A549 (cell line): ENCODE data around the gene VTA1. TPM values are rescaled to one million over a fixed set of nuclear protein-coding genes. Genes with fewer than 3 reads are reported as not detected.

Source experiments
- ATAC-seq, 2 experiments: fragments of 200-7000 bp in 1 of 2; fragments of >200 bp in 1 of 2; cut with Nextera tagmentation in 1 of 2; cut with Tn5 transposase in 1 of 2; 3 replicates each; pipeline versions ENCODE4 v1.8.0 to v1.9.1; 2018 to 2020; ENCODE audit warnings: mild to moderate bottlenecking in 1 of 2, moderate library complexity in 1 of 2
- CTCF ChIA-PET: fragments of 300-600 bp; sonication (Branson Sonifier 250); formaldehyde crosslinking; extraction: SDS; loops from one replicate; lab custom pipeline; 2021; ENCODE audit warnings: antibody characterized with exemption, inconsistent platforms; lab: Yijun Ruan, JAX
- POLR2A ChIA-PET: fragments of 350-600 bp; formaldehyde crosslinking; extraction: SDS; loops from one replicate; lab custom pipeline; 2021; ENCODE audit warnings: antibody characterized with exemption, inconsistent platforms; lab: Yijun Ruan, JAX
- DNase-seq, 2 experiments: peaks; one replicate each; pipeline versions ENCODE4 v3.0.0 to v3.0.0-alpha.2; 2011 to 2016; ENCODE audit warnings: low read depth in 1 of 2, low spot score in 1 of 2
- FAIRE-seq: peaks from 2 replicates; lab custom pipeline; 2011; peaks lifted over from hg19 to GRCh38; lab: Jason Lieb, UNC
- H3K27ac ChIP-seq, 2 experiments: fragments of >200 bp; sonication (Bioruptor Twin); formaldehyde crosslinking; 3 replicates each; pipeline ENCODE4 v1.5.1; 2016 to 2017
- H3K4me1 ChIP-seq: fragments of >200 bp; sonication (Bioruptor Twin); formaldehyde crosslinking; 3 replicates; pipeline ENCODE4 v1.6.1; 2016
- H3K4me2 ChIP-seq: fragments of >200 bp; sonication (Bioruptor Twin); formaldehyde crosslinking; 3 replicates; pipeline ENCODE4 v1.6.1; 2016
- H3K4me3 ChIP-seq: fragments of >200 bp; sonication (Bioruptor Twin); formaldehyde crosslinking; 3 replicates; pipeline ENCODE4 v1.5.1; 2016
- H3K9me3 ChIP-seq: fragments of >200 bp; sonication (Bioruptor Twin); formaldehyde crosslinking; 3 replicates; pipeline ENCODE4 v1.6.1; 2016
- CBX8 ChIP-seq: fragments of 200-600 bp; sonication (generic); IDR thresholded peaks from 2 replicates; pipeline ENCODE4 v1.6.1; 2016
- EHMT2 ChIP-seq: fragments of 200-600 bp; sonication (generic); IDR thresholded peaks from 2 replicates; pipeline ENCODE4 v1.6.1; 2016; ENCODE audit warnings: antibody characterized with exemption, low read depth, mild to moderate bottlenecking, moderate library complexity
- ESRRA ChIP-seq: fragments of 150-350 bp; IDR thresholded peaks from 2 replicates; pipeline ENCODE4 v1.6.1; 2014; ENCODE audit warnings: mild to moderate bottlenecking, low read length, borderline replicate concordance
- FOSL2 ChIP-seq, 2 experiments: fragments of 450-650 bp in 1 of 2; fragments of >200 bp in 1 of 2; sonication (Bioruptor Twin) in 1 of 2; formaldehyde crosslinking; IDR thresholded peaks; 2 replicates each; pipeline versions ENCODE4 v1.5.0 to v1.6.1; 2016 to 2020; ENCODE audit warnings: mild to moderate bottlenecking in 1 of 2, moderate library complexity in 1 of 2
- GATA3 ChIP-seq: IDR thresholded peaks from 2 replicates; pipeline ENCODE4 v1.6.1; 2012; ENCODE audit warnings: borderline replicate concordance
- HEYL ChIP-seq: fragments of 250-450 bp; sonication (Bioruptor Pico); IDR thresholded peaks from 2 replicates; pipeline ENCODE4 v1.8.0; 2021; ENCODE audit warnings: mild to moderate bottlenecking, moderate library complexity
- HOXA7 ChIP-seq: fragments of 250-450 bp; sonication (Bioruptor Pico); IDR thresholded peaks from 2 replicates; pipeline ENCODE4 v1.5.0; 2020; ENCODE audit warnings: mild to moderate bottlenecking, moderate library complexity
- HOXB13 ChIP-seq: fragments of 250-450 bp; sonication (Bioruptor Pico); IDR thresholded peaks from 2 replicates; pipeline ENCODE4 v1.5.0; 2020; ENCODE audit warnings: low read depth, mild to moderate bottlenecking, moderate library complexity
- JUNB ChIP-seq: fragments of >200 bp; sonication (Bioruptor Twin); formaldehyde crosslinking; IDR thresholded peaks from 2 replicates; pipeline ENCODE4 v1.6.1; 2016
- MAFK ChIP-seq: fragments of 450-650 bp; IDR thresholded peaks from 2 replicates; pipeline ENCODE4 v1.6.1; 2014; ENCODE audit not compliant: partially characterized antibody
- MYC ChIP-seq: IDR thresholded peaks from 2 replicates; pipeline ENCODE4 v1.6.1; 2012; ENCODE audit warnings: mild to moderate bottlenecking, inconsistent platforms, low read length, improper control_type of control experiment, borderline replicate concordance
- POLR2AphosphoS2 ChIP-seq: conservative IDR thresholded peaks from 2 replicates; pipeline ENCODE4 v1.6.1; 2012; ENCODE audit warnings: low read length, improper control_type of control experiment, inconsistent platforms
- SMC3 ChIP-seq: fragments of >200 bp; sonication (Bioruptor Twin); formaldehyde crosslinking; IDR thresholded peaks from 3 replicates; pipeline ENCODE4 v1.6.1; 2018; ENCODE audit warnings: inconsistent platforms
- SREBF2 ChIP-seq: fragments of 450-650 bp; IDR thresholded peaks from 2 replicates; pipeline ENCODE4 v1.6.1; 2014; ENCODE audit warnings: mild to moderate bottlenecking, moderate library complexity
- ZFP36 ChIP-seq: fragments of 450-650 bp; IDR thresholded peaks from 2 replicates; pipeline ENCODE4 v1.6.1; 2014; ENCODE audit warnings: borderline replicate concordance; ENCODE audit not compliant: partially characterized antibody
- ZNF302 ChIP-seq: fragments of 250-450 bp; sonication (Bioruptor Pico); IDR thresholded peaks from 2 replicates; pipeline ENCODE4 v1.9.0; 2021; ENCODE audit warnings: inconsistent platforms, mild to moderate bottlenecking, moderate library complexity
- WGBS: methylation state at CpG from one replicate; pipeline ENCODE4 v1.1.6; 2017; ENCODE audit errors: missing lambda C conversion rate; 5-methylcytosine and 5-hydroxymethylcytosine counted together
- polyA plus RNA-seq, 4 experiments: library from polyadenylated mRNA; depleted of rRNA in 3 of 4; stranded (reverse); fragments of >200 nt; fragmentation: RNase III in 1 of 4; extraction: RNeasy Plus Mini Kit Qiagen cat#74134 plus additional on column Dnase treatment in 1 of 4; gene quantifications; 2 replicates in 3 of 4; 3 replicates in 1 of 4; pipeline ENCODE4 v1.2.3, GENCODE V29; 2011 to 2017
- TF ChIP-seq, protein P1 (sequence below): fragments of 250-450 bp; sonication (Bioruptor Pico); IDR thresholded peaks from 2 replicates; pipeline ENCODE4 v1.5.0; 2020; ENCODE audit warnings: low read depth, mild to moderate bottlenecking, moderate library complexity
- TF ChIP-seq, protein P2 (sequence below): fragments of >200 bp; sonication (Bioruptor Twin); formaldehyde crosslinking; IDR thresholded peaks from 3 replicates; pipeline ENCODE4 v1.6.1; 2016
- TF ChIP-seq, protein P3 (sequence below): IDR thresholded peaks from 2 replicates; pipeline ENCODE4 v1.6.1; 2012
- TF ChIP-seq, protein P4 (sequence below): IDR thresholded peaks from 2 replicates; pipeline ENCODE4 v1.6.1; 2012
- TF ChIP-seq, protein P5 (sequence below): fragments of >200 bp; sonication (Bioruptor Twin); formaldehyde crosslinking; IDR thresholded peaks from 3 replicates; pipeline ENCODE4 v1.5.1; 2016

The VTA1 gene
- polyA plus RNA-seq, 2 of the 4 experiments (the other 2 are of a cell fraction), result 44.3 to 88.0 TPM

DNA sequence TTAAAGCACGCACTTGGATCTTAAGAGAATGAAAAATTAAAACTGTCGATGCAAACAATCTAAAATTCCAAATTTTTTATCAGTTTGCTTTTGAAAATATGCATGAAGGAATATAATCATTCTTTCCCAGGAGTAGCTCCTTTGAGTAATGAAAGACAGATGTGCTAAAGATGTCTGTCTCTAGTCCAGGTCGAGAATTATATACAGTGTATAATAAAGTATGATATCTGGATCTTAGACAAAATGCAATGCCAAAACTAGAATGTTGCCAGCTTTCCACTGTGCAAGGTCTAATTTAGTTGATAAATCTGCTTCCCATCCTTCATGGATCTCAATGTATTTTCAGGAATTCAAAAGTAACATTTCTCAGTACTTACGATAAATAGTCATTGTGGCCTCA, 89.6 kb downstream of the VTA1 start:
- no peak for FAIRE-seq
- CTCF ChIA-PET, result no interaction called here

DNA sequence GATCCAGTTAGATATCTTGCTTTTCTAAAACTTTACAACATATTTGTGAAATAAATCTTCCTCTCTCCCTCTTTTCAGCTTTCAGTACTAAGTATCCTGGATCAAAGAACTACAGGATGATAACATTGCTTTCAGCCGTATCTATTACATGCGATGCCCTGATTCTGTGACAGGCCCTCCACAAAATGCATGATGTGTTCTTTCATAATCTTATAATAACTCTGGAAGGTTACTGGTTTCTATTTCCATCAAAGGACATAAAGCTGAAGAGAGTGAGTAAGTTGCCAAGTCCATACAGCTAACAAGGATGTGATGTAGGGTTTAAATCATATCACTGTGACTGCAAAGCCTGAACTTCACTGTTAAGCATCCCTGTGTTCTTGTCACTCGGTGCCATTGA, 91.8 kb downstream of the VTA1 start:
- WGBS, result 75% methylated on average over 3 of the region's 3 CpGs
- ChIA-PET POLR2A (no interaction called here), CTCF (no interaction called here)
- H3K27ac ChIP-seq, result no peak overlapping the region
- no peak overlapping the region for H3K4me3 ChIP-seq
- H3K4me1 ChIP-seq, result no peaks in the 10 kb centered on the region
- DNase-seq (no peak), FAIRE-seq (no peak), ATAC-seq (no peak)
- no peak overlapping the region for H3K4me2 ChIP-seq
- H3K9me3 ChIP-seq, result no peaks in the 10 kb centered on the region
- TF ChIP-seq, protein P1, sequence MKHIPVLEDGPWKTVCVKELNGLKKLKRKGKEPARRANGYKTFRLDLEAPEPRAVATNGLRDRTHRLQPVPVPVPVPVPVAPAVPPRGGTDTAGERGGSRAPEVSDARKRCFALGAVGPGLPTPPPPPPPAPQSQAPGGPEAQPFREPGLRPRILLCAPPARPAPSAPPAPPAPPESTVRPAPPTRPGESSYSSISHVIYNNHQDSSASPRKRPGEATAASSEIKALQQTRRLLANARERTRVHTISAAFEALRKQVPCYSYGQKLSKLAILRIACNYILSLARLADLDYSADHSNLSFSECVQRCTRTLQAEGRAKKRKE (CRISPR knock-in tag), result no peak
- TF ChIP-seq, protein P2, sequence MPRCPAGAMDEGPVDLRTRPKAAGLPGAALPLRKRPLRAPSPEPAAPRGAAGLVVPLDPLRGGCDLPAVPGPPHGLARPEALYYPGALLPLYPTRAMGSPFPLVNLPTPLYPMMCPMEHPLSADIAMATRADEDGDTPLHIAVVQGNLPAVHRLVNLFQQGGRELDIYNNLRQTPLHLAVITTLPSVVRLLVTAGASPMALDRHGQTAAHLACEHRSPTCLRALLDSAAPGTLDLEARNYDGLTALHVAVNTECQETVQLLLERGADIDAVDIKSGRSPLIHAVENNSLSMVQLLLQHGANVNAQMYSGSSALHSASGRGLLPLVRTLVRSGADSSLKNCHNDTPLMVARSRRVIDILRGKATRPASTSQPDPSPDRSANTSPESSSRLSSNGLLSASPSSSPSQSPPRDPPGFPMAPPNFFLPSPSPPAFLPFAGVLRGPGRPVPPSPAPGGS, result no peak
- no peak for TF ChIP-seq GATA3

More for the DNA sequence above, 89.6 kb downstream of the VTA1 start:
- WGBS, result 87% methylated on average over 4 of the region's 4 CpGs
- POLR2A ChIA-PET, result no interaction called here
- DNase-seq, result no peak
- ATAC-seq, result no peak
- no peak overlapping the region for H3K27ac ChIP-seq
- no peak overlapping the region for H3K4me2 ChIP-seq
- no peaks in the 10 kb centered on the region for H3K4me1 ChIP-seq
- H3K9me3 ChIP-seq, result no peaks in the 10 kb centered on the region
- no peak overlapping the region for H3K4me3 ChIP-seq
- no peak for TF ChIP-seq MAFK
- TF ChIP-seq ZFP36, result no peak
- no peak for TF ChIP-seq ZNF302
- TF ChIP-seq FOSL2 (IDR thresholded peaks at IDR 0.05), result no peak
- no peak for TF ChIP-seq FOSL2 (CRISPR knock-in tag; IDR thresholded peaks at IDR 0.05)
- no peak for TF ChIP-seq SMC3
- no peak for TF ChIP-seq MYC
- TF ChIP-seq HOXA7 (CRISPR knock-in tag), result no peak
- TF ChIP-seq CBX8, result no peak
- TF ChIP-seq HOXB13 (CRISPR knock-in tag), result no peak
- no peak for TF ChIP-seq HEYL
- no peak for TF ChIP-seq JUNB
- TF ChIP-seq POLR2AphosphoS2, result no peak
- TF ChIP-seq, protein P3, sequence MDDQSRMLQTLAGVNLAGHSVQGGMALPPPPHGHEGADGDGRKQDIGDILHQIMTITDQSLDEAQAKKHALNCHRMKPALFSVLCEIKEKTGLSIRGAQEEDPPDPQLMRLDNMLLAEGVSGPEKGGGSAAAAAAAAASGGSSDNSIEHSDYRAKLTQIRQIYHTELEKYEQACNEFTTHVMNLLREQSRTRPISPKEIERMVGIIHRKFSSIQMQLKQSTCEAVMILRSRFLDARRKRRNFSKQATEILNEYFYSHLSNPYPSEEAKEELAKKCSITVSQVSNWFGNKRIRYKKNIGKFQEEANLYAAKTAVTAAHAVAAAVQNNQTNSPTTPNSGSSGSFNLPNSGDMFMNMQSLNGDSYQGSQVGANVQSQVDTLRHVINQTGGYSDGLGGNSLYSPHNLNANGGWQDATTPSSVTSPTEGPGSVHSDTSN, result no peak
- no peak for TF ChIP-seq SREBF2
- TF ChIP-seq, protein P4, sequence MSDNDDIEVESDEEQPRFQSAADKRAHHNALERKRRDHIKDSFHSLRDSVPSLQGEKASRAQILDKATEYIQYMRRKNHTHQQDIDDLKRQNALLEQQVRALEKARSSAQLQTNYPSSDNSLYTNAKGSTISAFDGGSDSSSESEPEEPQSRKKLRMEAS, result no peak
- no peak for TF ChIP-seq EHMT2
- TF ChIP-seq, protein P5, sequence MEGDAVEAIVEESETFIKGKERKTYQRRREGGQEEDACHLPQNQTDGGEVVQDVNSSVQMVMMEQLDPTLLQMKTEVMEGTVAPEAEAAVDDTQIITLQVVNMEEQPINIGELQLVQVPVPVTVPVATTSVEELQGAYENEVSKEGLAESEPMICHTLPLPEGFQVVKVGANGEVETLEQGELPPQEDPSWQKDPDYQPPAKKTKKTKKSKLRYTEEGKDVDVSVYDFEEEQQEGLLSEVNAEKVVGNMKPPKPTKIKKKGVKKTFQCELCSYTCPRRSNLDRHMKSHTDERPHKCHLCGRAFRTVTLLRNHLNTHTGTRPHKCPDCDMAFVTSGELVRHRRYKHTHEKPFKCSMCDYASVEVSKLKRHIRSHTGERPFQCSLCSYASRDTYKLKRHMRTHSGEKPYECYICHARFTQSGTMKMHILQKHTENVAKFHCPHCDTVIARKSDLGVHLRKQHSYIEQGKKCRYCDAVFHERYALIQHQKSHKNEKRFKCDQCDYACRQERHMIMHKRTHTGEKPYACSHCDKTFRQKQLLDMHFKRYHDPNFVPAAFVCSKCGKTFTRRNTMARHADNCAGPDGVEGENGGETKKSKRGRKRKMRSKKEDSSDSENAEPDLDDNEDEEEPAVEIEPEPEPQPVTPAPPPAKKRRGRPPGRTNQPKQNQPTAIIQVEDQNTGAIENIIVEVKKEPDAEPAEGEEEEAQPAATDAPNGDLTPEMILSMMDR, result no peak
- TF ChIP-seq ESRRA, result no peak
- no peak for TF ChIP-seq GATA3
